AG04449 (cell line): ENCODE results near the gene MICAL3.

Experiments
- CTCF ChIA-PET: fragments of 350-600 bp; formaldehyde crosslinking; extraction: SDS; loops from one replicate; lab custom pipeline; 2021; ENCODE audit warnings: antibody characterized with exemption; lab: Yijun Ruan, JAX
- POLR2A ChIA-PET: fragments of 400-600, 350-600 bp; formaldehyde crosslinking; extraction: SDS; loops from one replicate; lab custom pipeline; 2020; ENCODE audit warnings: antibody characterized with exemption, inconsistent platforms; lab: Yijun Ruan, JAX
- DNase-seq: peaks from one replicate; pipeline ENCODE4 v3.0.0-alpha.2; 2010; ENCODE audit warnings: low read depth, low spot score
- H3K4me3 ChIP-seq: 2 replicates; pipeline ENCODE4 v1.5.1; 2011; ENCODE audit warnings: low read depth, mild to moderate bottlenecking, control low read depth, low read length
- CTCF ChIP-seq: IDR thresholded peaks from one replicate; pipeline ENCODE4 v1.5.1; 2011; ENCODE audit warnings: mild to moderate bottlenecking, moderate library complexity, low read length, control low read depth, inconsistent platforms; ENCODE audit not compliant: insufficient read depth; ENCODE audit errors: missing control alignments

The MICAL3 gene

GRCh38 chr22:17814830-17815229 is 209.5 kb downstream of the MICAL3 start:
- POLR2A ChIA-PET: no interaction called here

GRCh38 chr22:17814084-17814483 is 210.3 kb downstream of the MICAL3 start:
- ChIA-PET CTCF (no interaction called here), POLR2A (no interaction called here)
- DNase-seq: no peak
- TF ChIP-seq CTCF: no peak
- H3K4me3 ChIP-seq: no peak overlapping the region

More at GRCh38 chr22:17814830-17815229, 209.5 kb downstream of the MICAL3 start:
- H3K4me3 ChIP-seq: no peak overlapping the region
- DNase-seq: no peak
- no peak for TF ChIP-seq CTCF
- CTCF ChIA-PET: interaction anchor here (1.3 to 2.0 kb wide), 2 partner anchors 14 to 261 kb away, joined by 5 to 8 read pairs; no protein-coding TSS in a partner anchor

GRCh38 chr22:17811119-17811518 is 213.2 kb downstream of the MICAL3 start:
- POLR2A ChIA-PET: interaction anchor here (0.6 kb wide), 1 partner anchor 139 kb away, joined by 6 read pairs; no protein-coding TSS in a partner anchor
- no peak overlapping the region for H3K4me3 ChIP-seq
- CTCF ChIA-PET: no interaction called here
- no peak for TF ChIP-seq CTCF
- DNase-seq: no peak

GRCh38 chr22:17810570-17811116 is 213.7 kb downstream of the MICAL3 start:
- CTCF ChIA-PET: interaction anchor here (1.9 kb wide), 1 partner anchor 25 kb away, joined by 7 read pairs; no protein-coding TSS in a partner anchor
- no peak overlapping the region for H3K4me3 ChIP-seq
- DNase-seq: no peak
- POLR2A ChIA-PET: interaction anchor here (0.6 kb wide), 1 partner anchor 140 kb away, joined by 6 read pairs; no protein-coding TSS in a partner anchor
- no peak for TF ChIP-seq CTCF

- CTCF ChIA-PET: interaction anchor here (1.0 to 1.9 kb wide), 3 partner anchors 23 to 250 kb away, joined by 3 to 7 read pairs (median 3); no protein-coding TSS in a partner anchor
- DNase-seq: no peak
- no peak for TF ChIP-seq CTCF
These were observed 215.5 kb downstream of the MICAL3 start for GRCh38 chr22:17808693-17809403.

More at GRCh38 chr22:17808693-17809403, 215.5 kb downstream of the MICAL3 start:
- POLR2A ChIA-PET: no interaction called here
- H3K4me3 ChIP-seq: no peak overlapping the region
